ENCODE data around the gene GXYLT1.
A peak's percentile ranks its signal among the peaks of the same experiment; 100 is the strongest.
"Not testable (repeated sequence)": the region's sequence is repeated elsewhere in the genome, so short reads cannot be mapped to it uniquely, and the experiment has no call there.

Gene GXYLT1

GRCh38 chr12:42059127-42059526 lies 85.5 kb downstream of the GXYLT1 start:
- H3K4me2 ChIP-seq (ENCODE audit: low read length) = no peak overlapping the region
- H3F3A ChIP-seq (ENCODE audit: control insufficient read depth, insufficient read depth) = no peaks in the 10 kb centered on the region
- no peaks in the 10 kb centered on the region for H3K36me3 ChIP-seq (ENCODE audit: control insufficient read depth, low read length)
- no peaks in the 10 kb centered on the region for H4K20me1 ChIP-seq (ENCODE audit: control insufficient read depth, insufficient read depth, low read depth, low read length)
- no peak overlapping the region for H3K4me3 ChIP-seq (ENCODE audit: low read length)
- no peaks in the 10 kb centered on the region for H3K9me2 ChIP-seq (replicated peaks; ENCODE audit: control insufficient read depth, low read length)
- no peaks in the 10 kb centered on the region for H3K79me2 ChIP-seq (ENCODE audit: control insufficient read depth, low read length)
- H3K27ac ChIP-seq (ENCODE audit: low read depth, low read length) = no peak overlapping the region
- peaks cover 9% of the 10 kb centered on the region for H3K4me1 ChIP-seq (ENCODE audit: control insufficient read depth, low read length)
- TF ChIP-seq, protein P1, sequence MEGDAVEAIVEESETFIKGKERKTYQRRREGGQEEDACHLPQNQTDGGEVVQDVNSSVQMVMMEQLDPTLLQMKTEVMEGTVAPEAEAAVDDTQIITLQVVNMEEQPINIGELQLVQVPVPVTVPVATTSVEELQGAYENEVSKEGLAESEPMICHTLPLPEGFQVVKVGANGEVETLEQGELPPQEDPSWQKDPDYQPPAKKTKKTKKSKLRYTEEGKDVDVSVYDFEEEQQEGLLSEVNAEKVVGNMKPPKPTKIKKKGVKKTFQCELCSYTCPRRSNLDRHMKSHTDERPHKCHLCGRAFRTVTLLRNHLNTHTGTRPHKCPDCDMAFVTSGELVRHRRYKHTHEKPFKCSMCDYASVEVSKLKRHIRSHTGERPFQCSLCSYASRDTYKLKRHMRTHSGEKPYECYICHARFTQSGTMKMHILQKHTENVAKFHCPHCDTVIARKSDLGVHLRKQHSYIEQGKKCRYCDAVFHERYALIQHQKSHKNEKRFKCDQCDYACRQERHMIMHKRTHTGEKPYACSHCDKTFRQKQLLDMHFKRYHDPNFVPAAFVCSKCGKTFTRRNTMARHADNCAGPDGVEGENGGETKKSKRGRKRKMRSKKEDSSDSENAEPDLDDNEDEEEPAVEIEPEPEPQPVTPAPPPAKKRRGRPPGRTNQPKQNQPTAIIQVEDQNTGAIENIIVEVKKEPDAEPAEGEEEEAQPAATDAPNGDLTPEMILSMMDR (IDR thresholded peaks at IDR 0.05; ENCODE audit: low read depth, low read length, poor library complexity, severe bottlenecking) = no peak
- TF ChIP-seq EZH2phosphoT487 (IDR thresholded peaks at IDR 0.05; ENCODE audit: borderline replicate concordance, low read length) = no peak
- H3K27me3 ChIP-seq (ENCODE audit: control insufficient read depth, low read length) = no peaks in the 10 kb centered on the region
- H3K9me3 ChIP-seq (ENCODE audit: control insufficient read depth, insufficient read depth, low read length) = no peaks in the 10 kb centered on the region

- peaks cover under 1% of the 10 kb centered on the region; the same call in 1 of the 2 replicates for H3K27me3 ChIP-seq (ENCODE audit: control insufficient read depth, low read length)
- peaks cover 9% of the 10 kb centered on the region for H3K4me1 ChIP-seq (ENCODE audit: control insufficient read depth, low read length)
Measured at GRCh38 chr12:42056130-42056529, 88.5 kb downstream of the GXYLT1 start.

DNA sequence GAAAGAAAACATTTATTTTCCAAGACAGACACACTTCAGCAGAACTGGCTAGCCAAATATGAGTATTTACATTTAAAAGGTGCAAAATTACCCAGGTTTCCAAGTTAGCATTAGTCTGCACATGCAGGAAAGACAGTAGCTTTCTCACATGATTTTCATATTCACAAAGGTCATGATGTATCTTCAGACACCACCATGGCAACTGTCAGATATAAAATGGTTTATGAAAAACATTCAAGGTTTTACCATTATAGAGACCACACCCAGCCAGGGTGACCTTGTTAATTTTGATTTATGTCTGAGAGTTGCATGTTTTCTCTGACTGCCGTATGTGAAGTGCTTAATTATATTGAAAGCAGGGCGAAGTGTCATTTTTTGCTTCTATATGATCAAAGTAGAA lies 91.2 kb downstream of the GXYLT1 start:
- H3K4me3 ChIP-seq (ENCODE audit: low read length) = no peak overlapping the region
- H3K79me2 ChIP-seq (ENCODE audit: control insufficient read depth, low read length) = no peaks in the 10 kb centered on the region
- H3K27ac ChIP-seq (ENCODE audit: low read depth, low read length) = no peak overlapping the region
- H3K4me2 ChIP-seq (ENCODE audit: low read length) = no peak overlapping the region
- H3K36me3 ChIP-seq (ENCODE audit: control insufficient read depth, low read length) = no peaks in the 10 kb centered on the region
- no peak for TF ChIP-seq EZH2phosphoT487 (IDR thresholded peaks at IDR 0.05; ENCODE audit: borderline replicate concordance, low read length)
- TF ChIP-seq, protein P1 (IDR thresholded peaks at IDR 0.05; ENCODE audit: low read depth, low read length, poor library complexity, severe bottlenecking) = no peak
- H3F3A ChIP-seq (ENCODE audit: control insufficient read depth, insufficient read depth) = no peaks in the 10 kb centered on the region
- H3K9me3 ChIP-seq (ENCODE audit: control insufficient read depth, insufficient read depth, low read length) = no peaks in the 10 kb centered on the region
- peaks cover 3% of the 10 kb centered on the region; the same call in 1 of the 2 replicates for H3K27me3 ChIP-seq (ENCODE audit: control insufficient read depth, low read length)
- peaks cover 9% of the 10 kb centered on the region for H3K4me1 ChIP-seq (ENCODE audit: control insufficient read depth, low read length)
- H3K9me2 ChIP-seq (replicated peaks; ENCODE audit: control insufficient read depth, low read length) = no peaks in the 10 kb centered on the region
- H4K20me1 ChIP-seq (ENCODE audit: control insufficient read depth, insufficient read depth, low read depth, low read length) = no peaks in the 10 kb centered on the region

More at GRCh38 chr12:42056130-42056529, 88.5 kb downstream of the GXYLT1 start:
- no peaks in the 10 kb centered on the region for H3K36me3 ChIP-seq (ENCODE audit: control insufficient read depth, low read length)
- peak overlapping the region; percentile 17; the same call in 1 of the 2 replicates for H3K4me2 ChIP-seq (ENCODE audit: low read length)
- H3K9me2 ChIP-seq (replicated peaks; ENCODE audit: control insufficient read depth, low read length) = no peaks in the 10 kb centered on the region
- no peak overlapping the region for H3K27ac ChIP-seq (ENCODE audit: low read depth, low read length)
- no peaks in the 10 kb centered on the region for H3K9me3 ChIP-seq (ENCODE audit: control insufficient read depth, insufficient read depth, low read length)
- H3K4me3 ChIP-seq (ENCODE audit: low read length) = 0 out of 2 replicates have a peak overlapping the region, but pooled peaks have one; percentile 7
- no peaks in the 10 kb centered on the region for H3K79me2 ChIP-seq (ENCODE audit: control insufficient read depth, low read length)
- TF ChIP-seq, protein P1 (IDR thresholded peaks at IDR 0.05; ENCODE audit: low read depth, low read length, poor library complexity, severe bottlenecking) = no peak
- TF ChIP-seq EZH2phosphoT487 (IDR thresholded peaks at IDR 0.05; ENCODE audit: borderline replicate concordance, low read length) = no peak
- H4K20me1 ChIP-seq (ENCODE audit: control insufficient read depth, insufficient read depth, low read depth, low read length) = no peaks in the 10 kb centered on the region
- H3F3A ChIP-seq (ENCODE audit: control insufficient read depth, insufficient read depth) = no peaks in the 10 kb centered on the region

- not testable (repeated sequence) for H3K4me1 ChIP-seq (ENCODE audit: control insufficient read depth, low read length); H3K27ac ChIP-seq (ENCODE audit: low read depth, low read length); H3K4me2 ChIP-seq (ENCODE audit: low read length); H3K79me2 ChIP-seq (ENCODE audit: control insufficient read depth, low read length); H3F3A ChIP-seq (ENCODE audit: control insufficient read depth, insufficient read depth); H3K9me3 ChIP-seq (ENCODE audit: control insufficient read depth, insufficient read depth, low read length); H3K36me3 ChIP-seq (ENCODE audit: control insufficient read depth, low read length); H3K9me2 ChIP-seq (replicated peaks; ENCODE audit: control insufficient read depth, low read length); H3K4me3 ChIP-seq (ENCODE audit: low read length); H3K27me3 ChIP-seq (ENCODE audit: control insufficient read depth, low read length); H4K20me1 ChIP-seq (ENCODE audit: control insufficient read depth, insufficient read depth, low read depth, low read length)
Measured at GRCh38 chr12:42048980-42049379, 95.7 kb downstream of the GXYLT1 start.
